SHP77 treated with DMSO at 0.1 percent for 48 hours (cell line): Measurements from ENCODE around the gene MAN2B2.
"Not testable (repeated sequence)": the region's sequence is repeated elsewhere in the genome, so short reads cannot be mapped to it uniquely, and the experiment has no call there.

Source experiments
- DNase-seq: peaks from one replicate; lab custom pipeline; 2025; lab: John Stamatoyannopoulos, UW

The MAN2B2 gene

DNA sequence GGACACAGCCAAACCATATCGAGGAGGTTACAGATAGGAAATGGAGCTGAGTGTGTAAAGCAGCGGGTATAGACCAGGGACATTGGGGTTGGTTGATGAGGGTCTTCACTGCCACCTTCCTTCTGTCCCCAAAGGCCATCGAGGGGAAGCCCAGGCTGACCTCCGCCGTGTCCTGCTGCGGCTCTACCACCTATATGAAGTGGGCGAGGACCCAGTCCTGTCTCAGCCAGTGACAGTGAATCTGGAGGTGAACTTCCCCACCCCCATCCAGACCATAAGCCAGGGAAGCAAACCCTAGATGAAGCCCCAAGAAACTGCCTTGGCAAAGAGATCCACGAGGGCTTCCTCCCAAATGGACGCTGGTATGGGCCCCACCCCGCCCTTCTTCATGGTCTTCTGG is 42.3 kb downstream of the MAN2B2 start:
- DNase-seq: no peak

DNA sequence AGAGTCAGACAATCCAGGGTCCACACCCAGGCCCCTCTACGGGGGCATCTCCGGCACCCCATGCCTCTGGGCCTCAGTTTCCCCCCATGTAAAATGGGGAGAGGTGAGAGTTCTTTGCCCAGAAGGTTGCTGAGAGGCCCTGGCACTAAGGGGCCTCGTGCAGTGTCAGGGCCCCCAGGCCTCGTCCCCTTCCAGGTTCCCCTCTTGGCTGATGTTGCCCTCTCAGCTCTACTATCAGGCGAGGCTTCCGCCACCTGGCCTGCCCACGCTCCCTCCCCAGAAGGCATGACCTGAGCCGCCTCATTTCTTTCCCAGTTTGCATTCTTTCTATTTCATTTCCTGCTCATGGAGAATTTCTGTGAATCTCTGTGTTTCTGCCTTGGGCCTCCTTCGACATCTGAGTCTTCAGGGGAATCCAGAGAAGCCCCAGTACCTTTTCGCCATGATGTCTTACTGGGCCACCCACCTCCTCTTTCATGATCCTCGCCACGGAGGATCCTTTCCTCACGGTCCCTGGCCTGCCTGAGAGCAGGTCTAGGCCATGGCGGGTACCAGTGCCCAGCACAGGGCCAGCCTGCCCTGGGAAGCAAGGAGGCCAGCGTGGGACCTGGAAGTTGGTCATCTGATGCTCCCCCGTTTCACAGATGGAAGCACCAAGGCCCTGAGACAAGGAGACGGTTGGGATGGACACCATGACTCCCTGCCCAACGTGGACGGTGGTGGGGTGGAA is 43.6 kb downstream of the MAN2B2 start:
- DNase-seq: no peak

DNA sequence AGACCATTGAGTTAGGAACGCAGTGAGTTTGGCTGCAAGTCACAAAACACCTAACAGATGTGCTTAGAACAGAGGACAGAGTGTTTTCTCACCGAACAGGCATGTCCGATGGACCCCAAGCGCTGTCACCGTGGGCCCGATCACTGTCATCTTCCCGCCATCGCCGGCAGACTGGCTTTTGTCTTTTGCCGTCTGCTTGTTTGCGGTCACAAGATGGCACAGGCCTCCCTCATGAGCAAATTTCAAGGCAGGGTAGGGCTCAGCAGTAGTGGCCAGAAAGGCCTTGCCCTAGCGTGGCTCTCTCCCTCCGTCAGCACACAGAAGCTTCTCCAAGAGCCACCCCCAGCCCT is 44.1 kb downstream of the MAN2B2 start:
- DNase-seq: no peak

DNA sequence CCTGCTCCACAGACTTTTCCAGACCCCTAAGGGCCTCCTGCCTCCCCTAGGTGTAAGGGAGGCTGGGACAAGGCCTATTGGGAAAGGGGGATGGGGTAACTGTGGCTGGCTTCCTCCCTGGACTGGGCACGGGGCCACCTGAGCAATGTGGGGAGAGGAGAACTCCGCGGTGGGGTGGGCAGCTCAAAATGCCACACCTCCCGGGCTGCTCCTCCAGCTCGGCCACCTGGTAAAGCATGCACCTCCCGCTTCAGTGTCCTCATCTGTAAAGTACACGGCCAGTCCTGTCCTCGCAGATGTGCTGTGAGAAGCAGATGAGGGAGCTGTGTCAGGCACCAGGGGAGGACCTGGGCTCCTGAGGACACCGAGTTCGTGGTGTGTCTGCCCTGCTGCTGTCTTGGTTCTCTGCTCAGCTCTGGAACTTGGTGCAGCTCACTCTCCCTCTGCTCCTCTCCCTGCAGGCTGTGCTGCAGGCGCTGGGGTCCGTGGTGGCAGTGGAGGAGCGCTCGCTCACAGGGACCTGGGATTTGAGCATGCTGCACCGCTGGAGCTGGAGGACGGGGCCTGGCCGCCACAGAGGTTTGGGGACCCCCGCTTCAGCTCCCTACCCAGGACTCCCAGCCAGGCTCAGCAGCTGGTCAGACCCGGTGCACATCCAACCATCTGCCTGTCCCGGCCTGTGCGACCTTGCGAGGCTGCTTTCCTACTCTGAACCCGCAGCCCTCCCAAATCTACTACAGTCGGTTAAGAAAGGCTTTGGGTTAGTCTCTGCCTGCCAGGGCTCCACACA is 44.7 kb downstream of the MAN2B2 start:
- no peak for DNase-seq

DNA sequence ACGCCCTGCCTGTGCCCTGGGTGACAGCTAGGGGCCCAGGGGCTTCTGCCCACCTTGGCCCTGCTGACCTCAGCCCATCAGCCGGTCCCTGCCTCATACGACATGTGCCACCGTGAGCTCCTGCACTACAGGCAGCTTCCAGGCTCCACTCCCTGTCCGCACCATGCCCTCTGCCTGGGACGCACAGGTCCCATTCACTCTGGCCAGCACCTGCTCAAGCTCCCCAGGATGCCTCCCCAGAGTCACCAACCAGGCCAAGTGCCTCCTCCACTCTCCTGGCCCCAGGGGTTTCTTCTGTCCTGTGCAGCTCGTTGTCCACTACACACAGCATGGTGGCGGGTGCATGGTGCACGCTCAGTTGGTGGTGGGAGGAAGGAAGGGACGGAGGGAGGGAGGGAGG is 45.3 kb downstream of the MAN2B2 start:
- DNase-seq: no peak

DNA sequence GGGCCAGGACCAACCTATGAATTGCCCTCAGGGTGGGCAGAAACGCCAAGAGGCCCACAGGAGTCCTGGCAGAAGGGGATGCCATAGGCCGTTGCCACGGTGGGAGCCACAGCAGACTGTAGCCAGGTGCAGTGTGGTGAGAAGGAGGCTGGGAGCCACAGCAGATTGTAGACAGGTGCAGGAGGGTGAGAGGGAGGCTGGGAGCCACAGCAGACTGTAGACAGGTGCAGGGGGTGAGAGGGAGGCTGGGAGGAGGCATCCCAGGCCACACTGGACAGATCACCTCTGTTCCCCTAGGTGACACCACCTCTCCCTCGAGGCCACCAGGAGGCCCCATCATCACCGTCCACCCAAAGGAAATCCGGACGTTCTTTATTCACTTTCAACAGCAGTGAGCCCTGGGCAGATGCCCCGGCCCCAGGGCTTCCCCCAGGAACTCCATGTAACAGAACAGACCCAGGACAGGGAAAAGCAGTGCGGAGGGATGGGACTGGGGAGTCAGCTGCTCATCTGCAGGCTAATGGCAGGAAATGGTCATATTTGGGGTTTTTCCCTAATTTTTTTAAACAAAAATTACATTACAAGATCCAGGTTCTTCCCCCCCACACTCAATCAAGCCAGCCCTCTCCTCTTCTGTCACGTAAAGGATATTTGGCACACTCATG is 46.0 kb downstream of the MAN2B2 start:
- no peak for DNase-seq

DNA sequence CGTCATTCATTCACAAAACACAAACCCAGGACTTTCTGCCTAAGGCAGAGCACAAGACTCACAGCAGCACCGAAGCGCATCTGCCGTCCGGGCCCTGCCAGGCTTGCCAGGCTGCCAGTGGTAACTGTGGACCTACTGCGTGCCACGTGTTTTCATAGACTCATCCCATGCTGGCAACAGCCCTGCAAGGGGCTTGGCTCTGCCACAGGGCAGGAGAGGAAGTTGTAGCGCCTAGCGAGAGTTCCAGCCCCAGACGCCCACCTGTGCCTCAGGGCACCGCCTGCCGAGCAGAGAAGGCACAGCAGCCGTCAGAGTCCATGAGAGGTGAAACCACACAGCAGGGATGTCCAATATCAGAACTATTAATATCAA is 46.6 kb downstream of the MAN2B2 start:
- DNase-seq: no peak

DNA sequence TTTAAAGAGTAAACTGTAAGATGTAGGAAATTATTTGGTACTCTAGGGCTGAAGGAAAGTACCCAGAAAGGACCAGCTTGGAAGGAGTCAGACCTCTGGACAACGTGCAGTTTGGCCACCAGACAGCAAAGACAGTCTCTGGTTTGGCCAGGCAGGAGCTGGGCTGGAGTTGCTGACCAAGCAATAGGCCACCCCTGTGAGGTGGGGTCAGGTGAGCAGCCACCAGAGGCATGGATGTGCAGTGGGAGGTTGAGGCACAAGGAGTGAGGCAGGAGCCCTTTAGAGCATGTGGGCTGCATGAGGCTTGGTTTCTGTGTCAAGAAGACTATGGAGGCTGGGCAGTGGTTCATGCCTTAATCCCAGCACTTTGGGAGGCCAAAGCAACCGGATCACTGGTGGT is 47.8 kb downstream of the MAN2B2 start:
- DNase-seq: no peak

DNA sequence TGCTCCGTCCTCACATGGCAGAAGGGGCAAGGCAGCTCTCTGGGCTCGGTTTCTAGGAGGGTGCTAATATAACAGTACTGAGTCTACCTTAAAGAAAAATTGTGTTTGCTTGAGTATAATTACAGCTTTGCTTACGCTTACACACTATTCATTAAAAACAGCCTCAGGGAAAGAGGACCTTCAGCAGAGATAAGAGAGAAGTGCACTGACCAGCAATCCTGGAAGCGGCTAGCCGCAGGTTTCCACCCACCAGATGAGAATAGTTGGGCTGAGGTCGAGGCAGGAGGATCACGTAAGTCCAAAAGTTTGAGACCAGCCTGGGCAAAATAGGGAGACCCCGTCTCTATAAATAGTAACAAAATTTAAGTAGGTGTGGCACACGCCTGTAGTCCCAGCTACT is 50.3 kb downstream of the MAN2B2 start:
- no peak for DNase-seq

DNA sequence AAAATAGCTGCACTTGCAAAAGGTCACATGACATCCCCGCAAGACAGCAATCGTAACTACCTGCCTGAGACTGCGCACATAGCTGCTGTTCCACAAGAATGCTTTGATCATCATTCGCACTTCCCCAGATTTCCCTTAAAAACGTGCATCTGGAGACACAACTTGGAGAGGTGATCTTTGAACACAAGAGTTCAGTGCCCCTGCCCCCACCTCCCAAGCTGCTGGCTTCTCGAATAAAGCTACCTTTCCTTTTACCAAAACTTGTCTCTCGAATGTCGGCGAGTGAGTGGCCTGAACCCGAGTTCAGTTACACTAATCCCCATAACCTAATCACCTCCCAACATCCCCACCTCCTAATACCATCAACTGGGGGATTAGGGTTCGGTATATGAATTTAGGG is 51.1 kb downstream of the MAN2B2 start:
- no peak for DNase-seq

DNA sequence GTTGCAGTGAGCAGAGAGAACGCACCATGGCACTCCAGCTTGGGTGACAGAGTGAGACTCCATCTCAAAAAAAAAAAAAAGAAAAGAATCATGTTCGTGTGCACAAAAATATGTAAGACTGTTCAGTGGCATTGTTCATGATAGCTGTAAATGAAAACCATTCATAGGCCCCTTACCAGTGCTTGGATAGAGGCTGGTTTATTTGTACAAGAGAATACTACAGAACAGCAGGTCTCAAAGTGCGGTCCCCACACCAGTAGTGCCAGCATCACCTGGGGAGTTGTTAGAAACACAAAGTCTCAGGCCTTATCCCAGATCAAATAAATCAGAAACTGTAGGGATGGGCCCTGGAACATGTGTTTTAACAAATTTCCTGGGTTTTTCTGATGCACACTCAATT is 52.8 kb downstream of the MAN2B2 start:
- no peak for DNase-seq

DNA sequence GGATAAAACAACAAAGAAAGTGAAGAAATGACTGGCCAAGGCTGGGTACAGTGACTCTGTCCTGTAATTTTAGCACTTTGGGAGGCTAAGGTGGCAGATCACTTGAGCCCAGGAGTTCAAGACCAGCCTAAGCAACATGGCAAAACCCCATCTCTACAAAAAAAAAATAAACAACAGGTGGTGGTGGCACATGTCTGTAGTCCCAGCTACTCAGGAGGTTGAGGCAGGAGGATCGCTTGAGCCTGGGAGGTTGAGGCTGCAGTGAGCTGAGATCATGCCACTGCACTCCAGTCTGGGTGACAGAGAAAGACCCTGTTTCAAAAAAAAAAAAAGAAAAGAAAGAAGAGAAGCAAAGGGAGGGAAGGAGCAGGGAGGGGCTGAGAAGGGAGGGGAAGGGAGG is 53.5 kb downstream of the MAN2B2 start:
- DNase-seq: not testable (repeated sequence)

DNA sequence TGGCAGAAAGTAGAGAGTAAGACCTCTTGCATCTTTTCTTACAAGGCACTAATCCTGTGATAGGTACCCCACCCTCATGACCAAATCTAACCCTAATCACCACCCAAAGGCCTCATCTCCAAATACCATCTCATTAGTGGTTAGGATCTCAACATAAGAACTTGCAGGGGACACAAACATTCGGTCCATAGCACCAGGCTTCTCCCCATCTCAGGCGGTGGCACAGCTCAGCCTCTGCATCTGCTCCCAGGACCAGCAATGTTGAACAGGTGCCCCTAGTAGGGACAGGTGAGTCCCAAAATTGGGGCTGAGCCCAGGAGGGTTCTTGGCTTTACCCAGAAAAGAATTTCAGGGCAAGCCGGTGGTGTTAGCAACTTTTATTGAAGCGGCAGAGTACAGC is 57.1 kb downstream of the MAN2B2 start:
- no peak for DNase-seq

DNA sequence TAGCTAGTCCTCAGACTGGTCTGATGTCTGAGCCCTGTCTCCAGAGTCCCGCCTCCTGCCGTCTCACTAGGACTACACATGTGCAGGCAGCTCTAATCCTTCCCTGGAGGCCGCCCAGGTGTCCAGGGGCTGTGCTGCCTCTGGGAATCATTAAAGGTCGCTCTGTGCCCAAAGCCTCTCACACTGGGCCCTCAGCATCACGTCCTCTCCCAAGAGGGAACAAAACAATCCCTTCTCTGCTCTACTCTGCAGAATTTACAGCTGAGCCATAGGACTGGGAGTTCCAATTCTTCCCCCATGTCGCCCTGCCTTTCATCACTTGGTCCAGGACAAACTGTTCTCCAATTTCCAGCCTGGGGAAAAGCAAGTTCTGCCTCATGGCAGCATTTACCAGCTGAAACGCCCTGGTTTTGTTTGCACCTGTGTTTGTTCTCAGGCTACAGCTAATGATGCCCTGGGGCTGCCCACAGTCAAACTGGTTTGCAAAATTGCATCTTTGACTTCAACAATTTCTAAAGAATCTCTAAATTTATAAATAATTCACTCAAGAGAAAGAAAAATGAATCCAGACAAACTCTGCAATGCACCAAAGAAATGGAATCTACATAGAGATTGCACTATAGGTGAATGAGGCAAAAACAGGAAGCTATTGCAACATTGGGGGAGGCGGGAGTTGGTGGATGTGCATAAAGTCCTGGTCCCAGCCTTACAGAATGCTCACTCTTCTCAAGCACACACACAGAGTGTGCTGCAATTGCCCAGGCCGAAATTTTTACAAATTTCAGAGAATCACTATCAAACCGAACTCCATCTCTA is 58.3 kb downstream of the MAN2B2 start:
- DNase-seq: no peak

DNA sequence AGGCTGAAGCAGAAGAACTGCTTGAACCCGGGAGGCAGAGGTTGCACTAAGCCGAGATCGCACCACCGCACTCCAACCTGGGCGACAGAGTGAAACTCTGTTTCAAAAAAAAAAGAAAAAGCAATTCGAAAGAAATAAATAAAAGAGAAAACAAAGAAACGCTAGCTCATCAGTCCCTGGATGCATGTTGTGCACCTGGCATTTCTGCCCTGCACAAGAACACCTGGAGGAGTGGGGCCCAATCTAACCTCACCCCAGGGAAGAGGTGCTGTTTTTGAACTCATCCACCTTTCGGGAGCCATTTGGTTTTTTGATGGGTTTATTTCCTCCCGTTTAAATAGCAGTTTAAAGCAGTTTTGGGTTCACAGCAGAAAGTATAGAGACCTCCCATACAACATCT is 59.8 kb downstream of the MAN2B2 start:
- DNase-seq: no peak

DNA sequence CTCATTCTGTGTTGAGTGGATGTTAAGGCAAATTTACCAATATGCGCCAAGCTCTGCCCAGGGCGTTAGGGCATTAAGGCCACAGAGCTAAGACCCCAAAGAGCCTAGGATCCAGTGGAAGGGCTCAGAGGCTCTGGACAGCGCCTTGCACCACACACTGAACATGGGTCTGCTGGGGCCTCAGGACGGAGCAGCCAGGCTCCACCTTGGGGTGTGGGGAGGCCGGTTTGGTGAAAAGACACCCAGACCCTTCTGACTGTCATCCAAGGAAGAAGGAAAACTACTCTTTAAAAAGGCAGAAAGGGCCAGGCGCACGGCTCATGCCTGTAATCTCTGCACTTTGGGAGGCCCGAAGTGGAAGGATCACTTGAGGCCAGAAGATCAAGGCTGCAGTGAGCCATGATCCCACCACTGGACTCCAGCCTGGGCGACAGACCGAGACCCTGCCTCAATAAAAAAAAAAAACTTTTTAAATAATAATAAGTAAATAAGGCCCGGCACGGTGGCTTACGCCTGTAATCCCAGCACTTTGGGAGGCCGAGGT is 64.2 kb downstream of the MAN2B2 start:
- DNase-seq: no peak

DNA sequence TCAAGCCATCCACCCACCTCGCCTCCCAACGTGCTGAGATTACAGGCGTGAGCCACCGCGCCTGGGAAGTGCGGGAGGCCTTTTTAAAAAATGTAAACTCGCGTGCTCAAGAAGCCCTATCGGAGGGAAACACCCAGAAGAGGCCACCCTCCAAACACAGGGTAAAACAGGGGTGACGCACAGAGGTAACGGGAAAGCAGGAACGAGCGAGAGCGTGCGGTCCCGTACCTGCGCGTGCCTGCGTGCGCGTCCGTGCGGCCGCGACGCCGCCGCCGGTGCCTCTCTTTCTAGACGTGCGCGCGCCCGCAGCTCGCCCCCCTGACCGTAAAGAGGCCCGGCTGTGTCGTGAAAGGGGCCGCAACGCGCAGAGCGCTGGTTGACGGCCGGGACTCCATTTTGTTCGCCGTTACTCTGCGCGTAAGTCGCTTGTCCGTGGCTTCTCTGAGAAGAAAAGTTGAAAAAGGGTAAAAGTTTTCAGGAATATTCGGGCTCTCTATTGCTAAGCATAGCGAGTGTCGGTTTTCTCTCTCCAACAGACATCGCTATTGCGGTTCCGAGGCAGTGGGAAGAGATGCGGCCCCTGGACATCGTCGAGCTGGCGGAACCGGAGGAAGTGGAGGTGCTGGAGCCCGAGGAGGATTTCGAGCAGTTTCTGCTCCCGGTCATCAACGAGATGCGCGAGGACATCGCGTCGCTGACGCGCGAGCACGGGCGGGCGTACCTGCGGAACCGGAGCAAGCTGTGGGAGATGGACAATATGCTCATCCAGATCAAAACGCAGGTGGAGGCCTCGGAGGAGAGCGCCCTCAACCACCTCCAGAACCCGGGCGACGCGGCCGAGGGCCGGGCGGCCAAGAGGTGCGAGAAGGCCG is 65.5 kb downstream of the MAN2B2 start, which contains the start of gene MRFAP1:
TSS of gene MRFAP1 (plus strand) at position 394 of the 872 bp plus-strand sequence. CDS start at position 572, 178 bp downstream.
- DNase-seq: peak; percentile 67

DNA sequence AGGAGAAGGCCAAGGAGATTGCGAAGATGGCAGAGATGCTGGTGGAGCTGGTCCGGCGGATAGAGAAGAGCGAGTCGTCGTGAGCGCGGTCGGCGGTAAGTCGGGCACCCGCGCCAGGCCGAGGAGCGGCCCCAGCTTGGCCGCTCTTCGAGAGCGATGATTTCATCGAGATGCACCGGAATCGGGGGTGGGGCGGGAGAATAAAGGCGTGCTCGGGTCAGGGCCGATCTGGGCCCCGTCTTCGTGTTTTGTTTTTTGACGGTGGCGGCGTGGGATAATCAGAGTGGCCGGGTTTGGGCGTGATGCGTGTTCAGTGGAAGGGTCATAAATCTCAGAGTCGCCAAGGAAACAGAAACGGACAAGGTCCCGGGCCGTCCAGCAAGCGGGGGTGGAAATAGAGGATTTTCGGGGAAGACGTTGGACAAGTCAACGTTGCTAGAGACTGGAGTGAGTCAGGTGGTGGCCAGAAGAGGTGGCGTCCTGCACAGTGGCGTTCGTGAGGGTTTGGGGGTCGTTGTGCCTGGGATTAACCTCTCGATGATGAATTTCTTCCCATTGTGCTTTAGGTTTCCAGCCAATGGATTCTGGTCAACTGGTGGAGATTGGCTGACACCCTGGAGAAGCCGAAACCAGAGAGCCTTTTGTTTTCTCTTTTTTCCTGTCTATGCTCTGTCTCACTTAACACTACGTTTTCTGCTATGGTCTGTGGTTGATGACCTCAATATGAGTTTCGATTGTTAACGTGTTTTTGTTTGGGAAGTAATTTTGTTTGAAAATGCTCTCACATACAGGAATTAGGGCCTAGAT is 66.4 kb downstream of the MAN2B2 start:
- DNase-seq: no peak

DNA sequence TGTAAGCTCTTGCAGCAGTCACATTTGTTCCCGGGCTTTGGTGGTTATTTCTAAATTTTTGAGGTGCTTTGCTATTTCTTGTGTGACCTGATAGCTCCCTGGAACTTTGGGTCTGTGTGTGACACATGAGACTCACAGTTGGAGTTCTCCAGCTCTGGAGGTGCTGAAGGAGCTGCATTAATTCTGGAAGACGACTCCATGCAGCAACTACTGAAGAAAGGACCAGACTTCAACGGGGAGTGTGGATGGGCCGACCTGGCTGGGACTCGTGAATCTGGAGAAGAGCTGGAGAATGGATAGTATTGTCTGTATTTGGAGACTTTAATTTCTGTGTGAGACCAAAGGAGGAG is 67.0 kb downstream of the MAN2B2 start:
- no peak for DNase-seq

DNA sequence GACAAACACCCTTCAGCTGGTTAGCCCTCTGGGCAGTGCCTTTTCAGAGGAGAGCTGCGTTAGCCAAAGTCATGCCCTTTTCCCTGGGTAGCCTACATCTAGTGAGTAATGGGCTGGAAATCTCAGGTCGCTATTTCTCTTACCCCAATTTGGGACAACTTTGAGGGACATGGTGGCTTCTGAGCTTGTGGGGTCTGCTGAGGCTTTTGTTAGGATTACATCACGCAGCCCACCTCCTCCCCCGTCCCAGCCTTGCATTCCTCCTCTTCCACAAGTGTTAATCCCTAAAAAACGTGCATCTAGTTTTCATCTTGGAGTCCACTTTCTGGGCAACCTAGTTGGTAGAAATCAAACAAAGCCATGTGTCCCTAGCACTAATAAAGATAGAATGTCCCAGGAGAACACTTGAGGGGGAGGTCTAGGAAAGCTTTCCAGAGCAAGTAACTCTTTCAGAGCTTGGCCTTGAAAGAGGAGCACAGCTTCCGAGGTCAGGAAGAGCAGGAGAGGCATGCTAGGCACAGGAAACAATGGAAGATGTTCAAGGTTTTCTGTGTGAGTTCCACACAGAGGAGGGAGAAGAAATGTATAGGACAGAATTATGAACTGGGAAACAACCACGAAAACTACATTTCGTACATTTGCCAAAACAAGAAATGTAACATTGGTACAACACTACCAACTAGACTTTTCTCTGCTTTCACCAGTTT is 68.3 kb downstream of the MAN2B2 start:
- DNase-seq: no peak
